Adrenal gland (tissue), 5 donors: ENCODE results near the gene GUK1.

Experiments
- CTCF ChIP-seq, 6 experiments: fragments of 450-650 bp in 4 of 6; fragments of 200-600 bp in 2 of 6; sonication (generic) in 1 of 6; IDR thresholded peaks; 1 replicate in 5 of 6; 2 replicates in 1 of 6; pipeline versions ENCODE4 v1.5.1 to v1.8.0; 2016 to 2021; ENCODE audit warnings: antibody characterized with exemption in 6 of 6, mild to moderate bottlenecking in 2 of 6, moderate library complexity in 1 of 6
- POLR2A ChIP-seq, 2 donors: fragments of 450-650 bp; IDR thresholded peaks; one replicate each; pipeline ENCODE4 v1.6.1; 2017; ENCODE audit warnings: antibody characterized with exemption in 2 of 2, mild to moderate bottlenecking in 2 of 2, moderate library complexity in 1 of 2
- donor health status: DM: no; HTN: no; CAD: no.

GRCh38 chr1:228178737-228179684 lies 38.9 kb downstream of the GUK1 start:
- TF ChIP-seq CTCF (IDR thresholded peaks at IDR 0.05), result no peak
- TF ChIP-seq POLR2A (IDR thresholded peaks at IDR 0.05), result no peak
